HepG2 (cell line): ENCODE data around the gene GIMAP8. TPM values are rescaled to one million over a fixed set of nuclear protein-coding genes. Genes with fewer than 3 reads are reported as not detected.

Source experiments
- ATAC-seq: fragments of 200-7000 bp; cut with Tn5 transposase; 3 replicates; pipeline ENCODE4 v1.9.1; 2020; ENCODE audit warnings: mild to moderate bottlenecking, moderate library complexity
- BruUV-seq: library from RNA; stranded (reverse); fragments of 400-500 nt; replicated peaks from 2 replicates; lab custom pipeline; 2021; lab: Mats Ljungman, UMichigan
- CTCF ChIA-PET: fragments of 300-600 bp; formaldehyde crosslinking; extraction: SDS; loops from one replicate; lab custom pipeline; 2021; ENCODE audit warnings: low total read pairs, inconsistent platforms, low intra/inter-chr PET ratio; lab: Yijun Ruan, JAX
- POLR2A ChIA-PET: fragments of 350-600 bp; sonication (Branson Sonifier 250); formaldehyde crosslinking; loops from one replicate; lab custom pipeline; 2020; ENCODE audit warnings: antibody characterized with exemption, inconsistent platforms; lab: Yijun Ruan, JAX
- DNase-seq: peaks from one replicate; pipeline ENCODE4 v3.0.0-alpha.2; 2015; ENCODE audit warnings: low spot score
- FAIRE-seq: peaks from 3 replicates; lab custom pipeline; 2011; peaks lifted over from hg19 to GRCh38; lab: Jason Lieb, UNC
- H2AFZ ChIP-seq: one replicate; pipeline ENCODE4 v1.6.1; 2011; ENCODE audit warnings: low read length, inconsistent platforms
- H3K27ac ChIP-seq: fragments of 300-600 bp; 3 replicates; pipeline ENCODE4 v1.8.0; 2011; ENCODE audit warnings: mixed run types, mild to moderate bottlenecking, mixed read lengths, low read length, inconsistent platforms; ENCODE audit not compliant: insufficient read depth; ENCODE audit errors: extremely low read length
- H3K27me3 ChIP-seq, 2 experiments: fragments of 200-600 bp in 1 of 2; 2 replicates in 1 of 2; 3 replicates in 1 of 2; pipeline versions ENCODE4 v1.6.0 to v1.8.0; 2011; ENCODE audit warnings: low read length in 2 of 2, mild to moderate bottlenecking in 2 of 2, moderate library complexity in 2 of 2, inconsistent platforms in 1 of 2; ENCODE audit not compliant: insufficient read depth in 2 of 2, control insufficient read depth in 1 of 2
- H3K36me3 ChIP-seq, 2 experiments: fragments of 200-600 bp in 1 of 2; replicated peaks in 1 of 2; 2 replicates in 1 of 2; 3 replicates in 1 of 2; pipeline versions ENCODE4 v1.5.1 to v1.8.0; 2011; ENCODE audit warnings: low read length in 2 of 2, inconsistent platforms in 1 of 2; ENCODE audit not compliant: insufficient read depth in 2 of 2, control insufficient read depth in 1 of 2
- H3K4me1 ChIP-seq: 2 replicates; pipeline ENCODE4 v1.5.1; 2012; ENCODE audit warnings: low read length, inconsistent platforms; ENCODE audit not compliant: insufficient read depth
- H3K4me2 ChIP-seq: 2 replicates; pipeline ENCODE4 v1.6.0; 2011; ENCODE audit warnings: low read depth, low read length, inconsistent platforms
- H3K4me3 ChIP-seq, 3 experiments: fragments of 200-600 bp in 1 of 3; sonication (generic), shearing (Covaris generic) in 1 of 3; replicated peaks in 1 of 3; 2 replicates each; pipeline ENCODE4 v1.5.1; 2011 to 2016; ENCODE audit warnings: low read length in 3 of 3, inconsistent platforms in 2 of 3, low read depth in 2 of 3, mild to moderate bottlenecking in 2 of 3, control low read depth in 1 of 3, mixed read lengths in 1 of 3; ENCODE audit not compliant: insufficient read depth in 1 of 3
- H3K79me2 ChIP-seq: one replicate; pipeline ENCODE4 v1.6.1; 2011; ENCODE audit warnings: low read length, inconsistent platforms; ENCODE audit not compliant: insufficient read depth
- H3K9ac ChIP-seq: 2 replicates; pipeline ENCODE4 v1.6.0; 2011; ENCODE audit warnings: mild to moderate bottlenecking, low read depth, low read length, inconsistent platforms; ENCODE audit not compliant: insufficient read depth
- H3K9me3 ChIP-seq: 2 replicates; pipeline ENCODE4 v1.5.1; 2012; ENCODE audit warnings: mild to moderate bottlenecking, low read length
- H4K20me1 ChIP-seq: 2 replicates; pipeline ENCODE4 v1.6.0; 2011; ENCODE audit warnings: inconsistent platforms, mild to moderate bottlenecking, low read length, moderate library complexity; ENCODE audit not compliant: insufficient read depth
- ATF6 ChIP-seq: sonication (generic); formaldehyde crosslinking; conservative IDR thresholded peaks from 2 replicates; pipeline ENCODE4 v1.4.0; 2020; ENCODE audit warnings: missing genetic modification reagents
- BCL6 ChIP-seq: IDR thresholded peaks from 2 replicates; pipeline ENCODE4 v1.6.1; 2016; ENCODE audit warnings: missing genetic modification reagents, missing compliant biosample characterization
- MAFF ChIP-seq: IDR thresholded peaks from 2 replicates; pipeline ENCODE4 v1.6.1; 2011; ENCODE audit warnings: low read depth, low read length, improper control_type of control experiment
- MXI1 ChIP-seq: IDR thresholded peaks from 3 replicates; pipeline ENCODE4 v1.6.1; 2012; ENCODE audit warnings: low read depth, low read length, inconsistent platforms, borderline replicate concordance
- SOX13 ChIP-seq, 3 experiments: fragments of 450-650 bp in 1 of 3; sonication (generic) in 1 of 3; formaldehyde crosslinking in 1 of 3; IDR thresholded peaks in 2 of 3; conservative IDR thresholded peaks in 1 of 3; 2 replicates each; pipeline versions ENCODE4 v1.5.0 to v1.6.1; 2016 to 2020; ENCODE audit warnings: antibody characterized with exemption in 1 of 3, mild to moderate bottlenecking in 1 of 3, missing compliant biosample characterization in 1 of 3, missing genetic modification reagents in 1 of 3, moderate library complexity in 1 of 3
- SP140L ChIP-seq: sonication (generic); formaldehyde crosslinking; IDR thresholded peaks from 2 replicates; pipeline ENCODE4 v1.4.0; 2020; ENCODE audit warnings: missing genetic modification reagents, borderline replicate concordance
- ZBTB7B ChIP-seq: sonication (generic); formaldehyde crosslinking; IDR thresholded peaks from 2 replicates; pipeline ENCODE4 v1.4.0; 2020; ENCODE audit warnings: missing genetic modification reagents
- ZFAT ChIP-seq: sonication (generic); formaldehyde crosslinking; conservative IDR thresholded peaks from 2 replicates; pipeline ENCODE4 v1.8.1; 2023; ENCODE audit warnings: missing genetic modification reagents, inconsistent platforms
- ZNF501 ChIP-seq: sonication (generic); formaldehyde crosslinking; IDR thresholded peaks from 2 replicates; pipeline ENCODE4 v1.5.1; 2020; ENCODE audit warnings: mild to moderate bottlenecking, moderate library complexity, missing genetic modification reagents
- ZNF552 ChIP-seq: sonication (generic); formaldehyde crosslinking; IDR thresholded peaks from 2 replicates; pipeline ENCODE4 v1.9.0; 2022; ENCODE audit warnings: missing genetic modification reagents, mild to moderate bottlenecking, borderline replicate concordance
- ZNF598 ChIP-seq: sonication (generic); formaldehyde crosslinking; IDR thresholded peaks from 2 replicates; pipeline ENCODE4 v1.5.1; 2020; ENCODE audit warnings: mild to moderate bottlenecking, missing genetic modification reagents, borderline replicate concordance
- ZSCAN21 ChIP-seq: sonication (generic); formaldehyde crosslinking; IDR thresholded peaks from 2 replicates; pipeline ENCODE4 v1.8.0; 2022; ENCODE audit warnings: mild to moderate bottlenecking, missing genetic modification reagents, moderate library complexity, borderline replicate concordance
- WGBS: methylation state at CpG from one replicate; pipeline ENCODE4 v1.1.6; 2017; ENCODE audit warnings: low lambda C conversion rate; 5-methylcytosine and 5-hydroxymethylcytosine counted together
- in situ Hi-C: cut with HindIII; loops from 2 replicates; pipeline ENCODE4 v1.10.0; 2017; ENCODE audit warnings: low pct_unique_long_range_greater_than_20kb; ENCODE audit not compliant: extremely low pct_ligation_motif_present
- intact Hi-C: fragments of 100-400 bp; cut with micrococcal nuclease; formaldehyde crosslinking; loops from one replicate; pipeline ENCODE4 v1.10.0; 2022; ENCODE audit not compliant: unreplicated experiment
- polyA plus RNA-seq, 8 experiments: library from polyadenylated mRNA; depleted of rRNA in 3 of 8; stranded (reverse) in 7 of 8; unstranded in 1 of 8; fragments of >200 nt; fragmentation: Illumina TruSeq in 4 of 8; extraction: Trizol in 4 of 8; gene quantifications; 2 replicates each; pipeline versions ENCODE4 v1.2.1 to v1.2.3, GENCODE V29; 2011 to 2016; ENCODE audit warnings: low read depth in 4 of 8, missing spikeins in 1 of 8, mixed read lengths in 1 of 8; ENCODE audit not compliant: insufficient read depth in 1 of 8
- total RNA-seq, 5 experiments: library from RNA; depleted of rRNA; stranded (reverse); fragments of >200 nt; fragmentation: Illumina TruSeq; extraction: Trizol; gene quantifications; 2 replicates each; pipeline ENCODE4 v1.2.3, GENCODE V29; 2016; ENCODE audit warnings: low read depth in 1 of 5
- TF ChIP-seq, protein P1 (sequence below): sonication (generic); formaldehyde crosslinking; IDR thresholded peaks from 2 replicates; pipeline ENCODE4 v1.4.0; 2020; ENCODE audit warnings: missing genetic modification reagents, borderline replicate concordance
- TF ChIP-seq, protein P2 (sequence below): sonication (generic); formaldehyde crosslinking; IDR thresholded peaks from 2 replicates; pipeline ENCODE4 v1.8.0; 2023; ENCODE audit warnings: mild to moderate bottlenecking, missing genetic modification reagents

Gene GIMAP8
- total and polyA plus RNA-seq, 2 of the 13 experiments (the other 11 are each of a cell fraction or from before 2014, with no cell fraction given), result not detected

GRCh38 chr7:150404805-150405583 is 45.4 kb upstream of the GIMAP8 start:
- in situ Hi-C loops (loop anchor here (5.0 kb wide), 1 partner anchor 63 kb away; the partner anchor contains the start of gene RARRES2), intact Hi-C loops (loop anchor here (2.0 kb wide), 1 partner anchor 16 kb away; no protein-coding TSS in a partner anchor)
- H3K4me3 ChIP-seq, result peak overlapping the region; percentile 75 to 81 (median 79)
- ChIA-PET POLR2A (interaction anchor here (0.8 to 8.8 kb wide), 13 partner anchors 10 to 82 kb away, joined by 3 to 181 read pairs (median 8); partner anchors contain the start of genes ACTR3C, LRRC61, REPIN1 and ZNF775), CTCF (no interaction called here)
- BruUV-seq, result no TSS peak
- H3K27me3 ChIP-seq, result no peaks in the 10 kb centered on the region
- H3K4me1 ChIP-seq, result peaks cover 65% of the 10 kb centered on the region
- no peak overlapping the region for H2AFZ ChIP-seq
- no peaks in the 10 kb centered on the region for H3K79me2 ChIP-seq
- ATAC-seq (peak; percentile 72), FAIRE-seq (no peak), DNase-seq (peak; percentile 75)
- H3K36me3 ChIP-seq, result no peaks in the 10 kb centered on the region
- H3K4me2 ChIP-seq, result peak overlapping the region; percentile 94
- 0% methylated on average over 16 of the region's 86 CpGs for WGBS
- H3K27ac ChIP-seq, result peak overlapping the region; percentile 69
- H3K9me3 ChIP-seq, result no peaks in the 10 kb centered on the region
- H4K20me1 ChIP-seq, result no peaks in the 10 kb centered on the region
- peak overlapping the region; percentile 83 for H3K9ac ChIP-seq
- TF ChIP-seq, protein P1, sequence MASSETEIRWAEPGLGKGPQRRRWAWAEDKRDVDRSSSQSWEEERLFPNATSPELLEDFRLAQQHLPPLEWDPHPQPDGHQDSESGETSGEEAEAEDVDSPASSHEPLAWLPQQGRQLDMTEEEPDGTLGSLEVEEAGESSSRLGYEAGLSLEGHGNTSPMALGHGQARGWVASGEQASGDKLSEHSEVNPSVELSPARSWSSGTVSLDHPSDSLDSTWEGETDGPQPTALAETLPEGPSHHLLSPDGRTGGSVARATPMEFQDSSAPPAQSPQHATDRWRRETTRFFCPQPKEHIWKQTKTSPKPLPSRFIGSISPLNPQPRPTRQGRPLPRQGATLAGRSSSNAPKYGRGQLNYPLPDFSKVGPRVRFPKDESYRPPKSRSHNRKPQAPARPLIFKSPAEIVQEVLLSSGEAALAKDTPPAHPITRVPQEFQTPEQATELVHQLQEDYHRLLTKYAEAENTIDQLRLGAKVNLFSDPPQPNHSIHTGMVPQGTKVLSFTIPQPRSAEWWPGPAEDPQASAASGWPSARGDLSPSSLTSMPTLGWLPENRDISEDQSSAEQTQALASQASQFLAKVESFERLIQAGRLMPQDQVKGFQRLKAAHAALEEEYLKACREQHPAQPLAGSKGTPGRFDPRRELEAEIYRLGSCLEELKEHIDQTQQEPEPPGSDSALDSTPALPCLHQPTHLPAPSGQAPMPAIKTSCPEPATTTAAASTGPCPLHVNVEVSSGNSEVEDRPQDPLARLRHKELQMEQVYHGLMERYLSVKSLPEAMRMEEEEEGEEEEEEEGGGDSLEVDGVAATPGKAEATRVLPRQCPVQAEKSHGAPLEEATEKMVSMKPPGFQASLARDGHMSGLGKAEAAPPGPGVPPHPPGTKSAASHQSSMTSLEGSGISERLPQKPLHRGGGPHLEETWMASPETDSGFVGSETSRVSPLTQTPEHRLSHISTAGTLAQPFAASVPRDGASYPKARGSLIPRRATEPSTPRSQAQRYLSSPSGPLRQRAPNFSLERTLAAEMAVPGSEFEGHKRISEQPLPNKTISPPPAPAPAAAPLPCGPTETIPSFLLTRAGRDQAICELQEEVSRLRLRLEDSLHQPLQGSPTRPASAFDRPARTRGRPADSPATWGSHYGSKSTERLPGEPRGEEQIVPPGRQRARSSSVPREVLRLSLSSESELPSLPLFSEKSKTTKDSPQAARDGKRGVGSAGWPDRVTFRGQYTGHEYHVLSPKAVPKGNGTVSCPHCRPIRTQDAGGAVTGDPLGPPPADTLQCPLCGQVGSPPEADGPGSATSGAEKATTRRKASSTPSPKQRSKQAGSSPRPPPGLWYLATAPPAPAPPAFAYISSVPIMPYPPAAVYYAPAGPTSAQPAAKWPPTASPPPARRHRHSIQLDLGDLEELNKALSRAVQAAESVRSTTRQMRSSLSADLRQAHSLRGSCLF (CRISPR knock-in tag), result no peak
- TF ChIP-seq ZFAT (CRISPR knock-in tag) (peak; percentile 90; the same call in 1 of the 2 replicates), ZSCAN21 (CRISPR knock-in tag) (peak; percentile 51; the same call in 1 of the 2 replicates), ZNF598 (no peak), MXI1 (peak; percentile 89; the same call in 2 of the 3 replicates), ZBTB7B (CRISPR knock-in tag) (peak; percentile 79), SOX13 (IDR thresholded peaks at IDR 0.05) (no peak), SOX13 (CRISPR knock-in tag; conservative IDR thresholded peaks at IDR 0.05 in 1 of 2, IDR thresholded peaks at IDR 0.05 in 1 of 2) (peak in 1 of 2 experiments; percentile 55; a peak in 1 of 4 replicates), BCL6 (CRISPR knock-in tag) (peak; percentile 60), ZNF552 (CRISPR knock-in tag) (no peak), ATF6 (CRISPR knock-in tag) (no peak), ZNF501 (CRISPR knock-in tag) (0 out of 2 replicates have a peak, but pooled peaks have one; percentile 39), SP140L (CRISPR knock-in tag) (no peak), MAFF (no peak)
- TF ChIP-seq, protein P2, sequence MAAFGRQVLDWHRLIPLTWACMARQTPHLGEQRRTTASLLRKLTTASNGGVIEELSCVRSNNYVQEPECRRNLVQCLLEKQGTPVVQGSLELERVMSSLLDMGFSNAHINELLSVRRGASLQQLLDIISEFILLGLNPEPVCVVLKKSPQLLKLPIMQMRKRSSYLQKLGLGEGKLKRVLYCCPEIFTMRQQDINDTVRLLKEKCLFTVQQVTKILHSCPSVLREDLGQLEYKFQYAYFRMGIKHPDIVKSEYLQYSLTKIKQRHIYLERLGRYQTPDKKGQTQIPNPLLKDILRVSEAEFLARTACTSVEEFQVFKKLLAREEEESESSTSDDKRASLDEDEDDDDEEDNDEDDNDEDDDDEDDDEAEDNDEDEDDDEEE (CRISPR knock-in tag), result no peak
